Measurements from ENCODE around the gene SPNS1. TPM values are rescaled to one million over a fixed set of nuclear protein-coding genes. Genes with fewer than 3 reads are reported as not detected.
A peak's percentile ranks its signal among the peaks of the same experiment; 100 is the strongest.

The SPNS1 gene
- polyA plus RNA-seq, 1 donor from 2014 or later: 20.9 TPM

DNA sequence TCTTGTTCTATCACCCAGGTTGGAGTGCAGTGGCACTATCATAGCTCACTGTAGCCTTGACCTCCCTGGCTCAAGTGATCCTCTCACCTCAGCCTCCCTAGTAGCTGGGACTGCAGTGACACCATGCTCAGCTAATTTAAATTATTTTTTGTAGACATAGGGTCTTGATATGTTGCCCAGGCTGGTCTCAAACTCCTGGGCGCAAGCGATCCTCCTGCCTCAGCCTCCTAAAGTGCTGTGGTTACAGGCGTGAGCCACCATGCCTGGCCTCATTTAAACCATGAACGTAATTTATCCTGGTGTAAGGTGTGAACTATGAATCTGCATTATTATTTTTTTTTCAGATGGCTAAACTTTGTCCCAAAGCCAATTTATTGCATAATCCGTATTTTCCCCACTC, 47.6 kb downstream of the SPNS1 start:
- H3K4me1 Mint-ChIP-seq: peaks cover 0 to 4% (median 0%) of the 10 kb centered on the region in 3 donors
- H3K9me3 Mint-ChIP-seq: no peaks in the 10 kb centered on the region
- no peak overlapping the region for H3K27ac Mint-ChIP-seq
- no peaks in the 10 kb centered on the region for H3K36me3 Mint-ChIP-seq
- no peak overlapping the region for H3K4me3 Mint-ChIP-seq
- H3K27me3 Mint-ChIP-seq: peaks cover 11% of the 10 kb centered on the region

DNA sequence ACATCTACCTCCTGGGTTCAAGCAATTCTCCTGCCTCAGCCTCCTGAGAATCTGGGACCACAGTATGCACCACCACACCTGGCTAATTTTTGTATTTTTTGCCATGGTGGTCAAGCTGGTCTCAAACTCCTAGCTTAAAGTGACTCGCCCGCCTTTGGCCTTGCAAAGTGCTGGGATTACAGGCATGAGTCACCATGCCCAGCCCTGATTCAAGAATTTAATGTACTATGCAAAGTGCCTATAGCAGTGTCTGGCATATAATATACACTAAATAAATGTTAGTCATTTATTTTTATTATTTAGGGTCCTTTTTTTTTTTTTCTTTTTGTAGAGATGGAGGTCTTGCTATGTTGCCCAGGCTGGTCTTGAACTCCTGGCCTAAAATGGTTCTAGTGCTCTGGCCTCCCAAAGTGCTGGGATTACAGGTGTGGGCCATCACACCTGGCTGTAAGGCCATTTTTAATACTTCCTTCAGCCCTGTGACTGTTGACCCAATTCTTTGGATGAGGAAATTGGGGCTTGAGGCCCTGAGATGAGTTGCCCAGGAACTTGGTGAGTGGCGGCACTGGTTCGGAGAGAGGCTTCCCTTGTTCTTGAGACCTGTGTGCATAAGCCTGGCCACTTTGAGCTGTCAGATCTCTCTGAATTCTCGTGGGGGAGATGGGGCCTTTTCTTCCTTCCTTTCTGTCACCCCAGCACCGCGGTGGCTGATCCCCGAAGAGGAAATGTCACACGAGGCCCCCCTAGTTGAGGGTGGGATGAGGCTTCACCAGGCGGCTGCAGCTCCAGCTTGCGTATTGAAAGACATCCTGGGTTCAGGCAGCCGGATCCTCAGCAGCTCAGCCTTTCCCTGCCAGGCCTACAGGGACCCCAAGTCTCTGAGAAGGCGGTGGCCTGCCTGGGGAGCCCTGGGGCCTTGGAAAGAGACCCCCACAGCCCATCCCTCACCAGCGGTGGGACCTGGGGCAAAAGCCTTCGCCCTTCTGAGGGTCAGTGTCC, 49.0 kb downstream of the SPNS1 start:
- no peaks in the 10 kb centered on the region for H3K36me3 Mint-ChIP-seq
- H3K27me3 Mint-ChIP-seq: peaks cover 17% of the 10 kb centered on the region
- peak overlapping the region in 1 of 3 donors; percentile 19 for H3K27ac Mint-ChIP-seq
- H3K4me3 Mint-ChIP-seq: no peak overlapping the region
- H3K4me1 Mint-ChIP-seq: peaks cover 0 to 4% (median 0%) of the 10 kb centered on the region in 3 donors
- H3K9me3 Mint-ChIP-seq: no peaks in the 10 kb centered on the region

DNA sequence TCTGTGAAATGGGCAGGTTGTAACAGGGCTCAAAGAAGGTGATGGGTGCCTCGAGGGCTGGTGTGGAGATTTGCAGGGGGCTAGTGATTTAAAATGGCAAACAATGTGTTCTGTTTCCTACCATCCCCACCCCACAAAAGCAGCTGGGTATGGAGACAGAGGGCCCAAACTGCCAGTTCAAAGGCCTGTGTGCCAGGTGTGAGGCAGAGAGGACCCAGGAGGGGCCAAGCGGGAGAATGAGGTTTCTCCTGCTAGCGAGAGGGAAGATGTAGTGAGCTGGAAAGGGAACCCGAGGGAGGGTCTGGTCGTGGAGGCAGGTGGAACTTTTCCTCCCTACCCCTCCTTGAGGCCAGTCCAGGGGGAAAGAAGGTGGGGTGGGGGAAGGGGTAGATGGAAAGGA, 49.7 kb downstream of the SPNS1 start:
- Mint-ChIP-seq H3K4me1 (peaks cover 0 to 4% (median under 1%) of the 10 kb centered on the region in 3 donors), H3K27me3 (peaks cover 20% of the 10 kb centered on the region), H3K36me3 (no peaks in the 10 kb centered on the region), H3K4me3 (no peak overlapping the region), H3K27ac (peak overlapping the region in 1 of 3 donors; percentile 19), H3K9me3 (no peaks in the 10 kb centered on the region)

DNA sequence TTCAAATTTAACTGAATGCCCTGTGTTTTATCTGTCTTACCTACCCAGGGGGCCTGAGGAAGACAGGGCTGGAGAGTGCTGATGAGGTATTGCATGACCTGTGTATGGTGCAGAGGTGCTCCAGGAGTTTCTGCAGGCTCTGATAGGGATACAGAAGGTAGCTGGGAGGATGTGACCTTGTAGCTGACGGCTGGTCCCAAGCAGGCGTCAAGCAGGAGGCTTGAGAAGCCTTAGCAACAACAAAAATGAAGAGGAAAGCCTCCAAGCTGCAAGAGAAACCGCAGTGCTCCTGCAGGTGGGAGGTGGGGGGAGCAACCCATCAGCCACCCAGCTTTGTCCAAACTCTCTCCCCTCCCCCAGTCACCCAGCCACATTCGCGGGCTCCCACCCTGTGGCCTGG, 50.6 kb downstream of the SPNS1 start:
- Mint-ChIP-seq H3K4me1 (peaks cover 0 to 4% (median 1%) of the 10 kb centered on the region in 3 donors), H3K4me3 (no peak overlapping the region), H3K27me3 (peaks cover 21% of the 10 kb centered on the region), H3K36me3 (no peaks in the 10 kb centered on the region), H3K9me3 (no peaks in the 10 kb centered on the region), H3K27ac (no peak overlapping the region)

DNA sequence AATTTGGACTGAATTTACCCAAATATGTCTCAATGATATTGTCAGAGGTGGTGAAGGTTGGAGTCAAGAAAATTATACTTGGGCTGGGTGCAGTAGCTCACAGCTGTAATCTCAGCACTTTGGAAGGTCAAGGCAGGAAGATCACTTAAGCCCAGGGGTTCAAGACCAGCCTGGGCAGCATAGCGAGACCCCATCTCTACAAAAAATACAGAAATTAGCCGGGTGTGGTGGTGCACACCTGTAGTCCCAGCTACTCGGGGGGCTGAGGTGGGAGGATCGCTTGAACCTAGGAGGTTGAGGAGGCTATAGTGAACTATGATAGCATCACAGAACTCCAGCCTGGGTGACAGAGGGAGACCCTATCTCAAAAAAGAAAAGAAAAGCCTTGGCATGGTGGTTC, 51.2 kb downstream of the SPNS1 start:
- Mint-ChIP-seq H3K27me3 (peaks cover 21% of the 10 kb centered on the region), H3K27ac (peak overlapping the region in 1 of 3 donors; percentile 14), H3K36me3 (no peaks in the 10 kb centered on the region), H3K4me1 (peaks cover 0 to 4% (median 3%) of the 10 kb centered on the region in 3 donors), H3K9me3 (no peaks in the 10 kb centered on the region), H3K4me3 (no peak overlapping the region)

DNA sequence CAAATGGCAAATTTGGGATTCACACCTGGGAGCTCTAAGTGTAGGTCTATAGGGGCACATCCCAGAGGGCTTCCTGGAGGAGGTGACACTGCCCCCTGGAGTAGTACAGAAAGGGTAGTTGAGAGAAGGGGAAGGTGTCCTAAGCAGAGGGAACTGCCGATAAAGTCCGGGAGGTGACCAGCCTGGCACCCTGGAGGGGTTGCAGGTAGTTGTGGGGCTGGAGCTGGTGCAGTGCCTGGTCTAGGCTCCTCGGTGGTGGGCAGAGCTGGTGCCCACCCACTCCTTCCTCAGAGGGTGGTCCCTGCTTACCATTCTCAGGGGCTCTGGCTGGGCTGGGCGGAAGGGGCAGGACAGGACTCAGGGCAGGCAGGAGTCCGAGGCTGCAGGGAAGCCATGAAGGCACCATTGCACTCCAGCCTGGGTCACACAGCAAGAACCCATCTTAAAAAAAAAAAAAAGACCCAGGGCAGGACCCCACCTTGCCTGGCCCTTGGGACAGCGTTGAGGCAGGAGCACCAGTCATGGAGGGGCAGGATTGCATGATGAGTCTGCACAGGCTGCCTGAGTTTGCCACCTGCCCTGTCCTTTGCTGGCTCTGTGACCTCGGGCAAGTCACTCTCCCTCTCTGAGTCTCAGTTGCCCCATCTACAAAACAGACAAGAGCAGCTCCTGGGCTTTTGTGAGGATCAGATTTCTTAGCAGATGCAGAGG, 54.0 kb downstream of the SPNS1 start:
- H3K27me3 Mint-ChIP-seq: peaks cover 18% of the 10 kb centered on the region
- peak overlapping the region in 1 of 3 donors; percentile 31 for H3K27ac Mint-ChIP-seq
- no peak overlapping the region for H3K4me3 Mint-ChIP-seq
- no peaks in the 10 kb centered on the region for H3K9me3 Mint-ChIP-seq
- H3K36me3 Mint-ChIP-seq: no peaks in the 10 kb centered on the region
- peaks cover 0 to 11% (median 5%) of the 10 kb centered on the region in 3 donors for H3K4me1 Mint-ChIP-seq

DNA sequence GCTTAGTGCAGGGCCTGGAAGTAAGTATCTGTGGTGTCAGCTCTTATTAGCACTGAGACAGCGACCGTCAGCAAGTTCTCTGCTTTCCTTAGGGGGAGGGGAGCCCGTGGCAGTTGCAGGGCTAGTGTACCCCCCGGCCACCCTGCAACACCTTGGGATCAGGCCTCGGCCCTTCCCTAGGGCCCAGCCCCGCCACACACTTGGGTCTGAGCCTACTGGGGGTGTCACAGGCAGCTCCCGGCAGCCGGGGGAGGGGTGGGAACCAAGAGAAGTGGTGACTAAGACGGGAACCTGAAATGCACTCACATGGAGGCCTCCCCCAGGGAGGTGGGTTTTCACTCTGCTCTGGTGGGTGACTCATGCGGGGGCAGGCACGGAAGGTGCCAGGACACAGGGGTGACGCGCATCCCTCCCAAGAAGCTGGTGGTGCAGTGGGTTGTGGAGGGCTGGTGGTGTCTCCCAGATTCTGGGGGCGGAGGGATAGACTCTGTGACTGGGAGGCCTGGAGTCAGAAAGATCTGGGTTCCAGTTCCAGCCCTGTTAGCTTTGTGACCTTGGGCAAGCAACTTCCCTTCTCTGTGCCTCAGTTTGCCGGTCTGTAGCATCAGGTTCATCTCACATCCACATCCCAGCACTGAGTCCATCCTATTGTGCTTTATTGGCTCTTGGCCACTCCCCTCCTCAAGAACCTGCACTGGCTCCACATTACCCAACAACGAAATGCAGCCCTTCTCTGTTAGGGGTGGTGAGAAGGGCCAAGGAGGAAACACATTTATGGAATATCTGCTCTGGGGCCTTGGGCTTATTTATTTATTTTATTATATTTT, 54.8 kb downstream of the SPNS1 start:
- Mint-ChIP-seq H3K4me3 (peak overlapping the region in 1 of 4 donors; percentile 18), H3K36me3 (no peaks in the 10 kb centered on the region), H3K27me3 (peaks cover 18% of the 10 kb centered on the region), H3K27ac (no peak overlapping the region), H3K4me1 (peaks cover 0 to 11% (median 5%) of the 10 kb centered on the region in 3 donors), H3K9me3 (no peaks in the 10 kb centered on the region)

DNA sequence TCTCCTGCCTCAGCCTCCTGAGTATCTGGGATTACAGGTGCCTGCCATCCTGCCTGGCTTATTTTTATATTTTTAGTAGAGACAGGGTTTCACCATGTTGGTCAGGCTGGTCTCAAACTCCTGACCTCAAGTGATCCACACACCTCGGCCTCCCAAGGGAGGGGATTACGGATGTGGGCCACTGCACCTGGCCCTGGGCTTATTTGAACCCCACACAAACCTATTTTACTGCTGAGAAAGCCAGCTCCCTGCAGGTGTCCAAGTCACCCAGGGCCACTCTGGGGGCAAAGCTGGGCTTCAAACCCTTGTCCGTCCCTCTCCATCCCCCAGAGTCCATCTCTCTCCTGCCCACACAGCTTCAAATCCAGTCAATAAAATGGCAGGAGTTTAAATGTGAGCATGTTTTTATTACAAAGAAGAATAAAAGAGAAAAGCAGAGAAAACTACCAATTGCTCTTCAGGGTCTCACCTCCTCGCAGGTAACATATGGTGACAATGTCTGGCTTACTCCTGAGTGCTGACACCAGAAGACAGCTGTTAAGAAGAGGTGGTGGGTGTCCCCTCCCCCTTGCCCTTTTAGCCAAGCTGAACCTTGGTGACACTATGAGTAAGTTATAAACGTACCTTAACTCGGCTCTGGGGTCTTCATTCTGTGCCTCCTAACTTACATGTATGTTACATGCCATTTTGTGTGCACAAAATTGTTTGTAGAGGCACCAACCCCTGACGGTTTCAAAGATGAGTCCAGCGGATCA, 55.7 kb downstream of the SPNS1 start:
- Mint-ChIP-seq H3K36me3 (no peaks in the 10 kb centered on the region), H3K4me1 (peaks cover 0 to 11% (median 5%) of the 10 kb centered on the region in 3 donors), H3K4me3 (no peak overlapping the region), H3K9me3 (no peaks in the 10 kb centered on the region), H3K27ac (no peak overlapping the region), H3K27me3 (peaks cover 18% of the 10 kb centered on the region)

Other genes starting within 250 kb of the SPNS1 start
- gene NPIPB9, start 223.0 kb upstream of the SPNS1 start, polyA plus RNA-seq: 0.31 TPM
- gene ATXN2L, start 151.8 kb upstream of the SPNS1 start, polyA plus RNA-seq: 35.9 TPM
- 139 TPM for gene TUFM, start 128.4 kb upstream of the SPNS1 start, polyA plus RNA-seq
- gene SH2B1, start 110.9 kb upstream of the SPNS1 start, polyA plus RNA-seq: 5.2 TPM
- gene ATP2A1, start 96.3 kb upstream of the SPNS1 start, polyA plus RNA-seq: not detected
- gene RABEP2, start 49.5 kb upstream of the SPNS1 start, polyA plus RNA-seq: 31.7 TPM
- gene CD19, start 42.8 kb upstream of the SPNS1 start, polyA plus RNA-seq: 185 TPM
- 29.6 TPM for gene NFATC2IP, start 23.8 kb upstream of the SPNS1 start, polyA plus RNA-seq
- 8.3 TPM for gene LAT, start 10.3 kb downstream of the SPNS1 start, polyA plus RNA-seq